Smooth muscle cell (in vitro differentiated cells): ENCODE data around the gene NECTIN1. TPM values are rescaled to one million over a fixed set of nuclear protein-coding genes. Genes with fewer than 3 reads are reported as not detected.

Experiments
- DNase-seq: peaks from one replicate; lab custom pipeline; 2025; ENCODE audit not compliant: unreplicated experiment; lab: John Stamatoyannopoulos, UW
- H2AFZ ChIP-seq: fragments of 200-600 bp; sonication (generic); 2 replicates; pipeline ENCODE4 v1.6.0; 2016; ENCODE audit warnings: antibody characterized with exemption, low read depth, mild to moderate bottlenecking
- H3F3A ChIP-seq: fragments of 200-600 bp; sonication (generic); 2 replicates; pipeline ENCODE4 v1.6.0; 2017; ENCODE audit warnings: antibody characterized with exemption, low read depth
- H3K27ac ChIP-seq: fragments of 200-600 bp; sonication (generic); 2 replicates; pipeline ENCODE4 v1.5.1; 2016; ENCODE audit warnings: low read depth, mild to moderate bottlenecking
- H3K27me3 ChIP-seq: fragments of 200-600 bp; sonication (generic); 2 replicates; pipeline ENCODE4 v1.6.1; 2016; ENCODE audit warnings: low read depth, mild to moderate bottlenecking
- H3K36me3 ChIP-seq: fragments of 200-600 bp; sonication (generic); 2 replicates; pipeline ENCODE4 v1.5.1; 2016; ENCODE audit warnings: low read depth
- H3K4me1 ChIP-seq: fragments of 200-600 bp; sonication (generic); 2 replicates; pipeline ENCODE4 v1.5.1; 2016; ENCODE audit warnings: low read depth
- H3K4me2 ChIP-seq: fragments of 200-600 bp; sonication (generic); 2 replicates; pipeline ENCODE4 v1.6.0; 2016; ENCODE audit warnings: mild to moderate bottlenecking
- H3K4me3 ChIP-seq: fragments of 200-600 bp; sonication (generic); 2 replicates; pipeline ENCODE4 v1.5.1; 2016; ENCODE audit warnings: mild to moderate bottlenecking
- H3K79me2 ChIP-seq: fragments of 200-600 bp; sonication (generic); 2 replicates; pipeline ENCODE4 v1.6.0; 2016; ENCODE audit warnings: low read depth, mild to moderate bottlenecking
- H3K9ac ChIP-seq: fragments of 200-600 bp; sonication (generic); 2 replicates; pipeline ENCODE4 v1.6.0; 2016; ENCODE audit warnings: low read depth
- H3K9me3 ChIP-seq: fragments of 200-600 bp; sonication (generic); replicated peaks from 2 replicates; pipeline ENCODE4 v1.5.1; 2016; ENCODE audit warnings: low read depth
- H4K20me1 ChIP-seq: fragments of 200-600 bp; sonication (generic); 2 replicates; pipeline ENCODE4 v1.6.0; 2016; ENCODE audit warnings: low read depth
- CTCF ChIP-seq: fragments of 200-600 bp; sonication (generic); IDR thresholded peaks from 2 replicates; pipeline ENCODE4 v1.5.1; 2017; ENCODE audit warnings: borderline replicate concordance, mild to moderate bottlenecking, antibody characterized with exemption; ENCODE audit not compliant: insufficient read depth, poor library complexity, severe bottlenecking
- WGBS: methylation state at CpG from one replicate; pipeline ENCODE4 v1.1.7; 2016; ENCODE audit warnings: low lambda C conversion rate; 5-methylcytosine and 5-hydroxymethylcytosine counted together
- polyA plus RNA-seq: library from polyadenylated mRNA; unstranded; fragments of >200 nt; fragmentation: Nextera tagmentation; extraction: Ambion mirVana; gene quantifications from 2 replicates; pipeline ENCODE4 v1.2.1, GENCODE V29; 2016
- small RNA-seq: library from RNA; depleted of rRNA; stranded (forward); fragments of <200 nt; gene quantifications from one replicate; pipeline ENCODE3, GENCODE V24; 2014
- total RNA-seq: library from RNA; depleted of rRNA; stranded (reverse); fragments of >200 nt; gene quantifications from 2 replicates; pipeline ENCODE4 v1.2.3, GENCODE V29; 2014

The NECTIN1 gene
- total and polyA plus RNA-seq, 2 experiments from 2014 or later: 4.9 to 10.1 TPM

- Histone ChIP-seq H3K4me3 (no peak overlapping the region), H3F3A (no peaks in the 10 kb centered on the region), H3K9ac (no peak overlapping the region), H3K4me2 (no peak overlapping the region), H3K4me1 (no peaks in the 10 kb centered on the region), H3K27ac (no peak overlapping the region), H4K20me1 (no peaks in the 10 kb centered on the region), H2AFZ (no peak overlapping the region), H3K79me2 (no peaks in the 10 kb centered on the region), H3K9me3 (no peaks in the 10 kb centered on the region), H3K27me3 (no peaks in the 10 kb centered on the region), H3K36me3 (no peaks in the 10 kb centered on the region)
- 72% methylated on average over 4 of the region's 4 CpGs for WGBS
- TF ChIP-seq CTCF: no peak
- DNase-seq: no peak
These were observed 138.2 kb downstream of the NECTIN1 start for GRCh38 chr11:119590651-119591351.

GRCh38 chr11:119589001-119589400 is 140.0 kb downstream of the NECTIN1 start:
- Histone ChIP-seq H3K27me3 (no peaks in the 10 kb centered on the region), H3K9ac (no peak overlapping the region), H3K9me3 (no peaks in the 10 kb centered on the region), H3K4me1 (peaks cover 13% of the 10 kb centered on the region), H4K20me1 (no peaks in the 10 kb centered on the region), H3F3A (peaks cover under 1% of the 10 kb centered on the region), H3K4me2 (no peak overlapping the region), H3K36me3 (no peaks in the 10 kb centered on the region), H2AFZ (no peak overlapping the region), H3K79me2 (no peaks in the 10 kb centered on the region), H3K27ac (no peak overlapping the region), H3K4me3 (no peak overlapping the region)
- DNase-seq: no peak
- TF ChIP-seq CTCF: no peak

Small RNAs within 50 kb of the gene (small RNA-seq; reads per million reads assigned to genes)
- not detected for gene RNU6-1123P
